HG03469 (cell line): ENCODE measurements around the gene CST5.
"Not testable (repeated sequence)": the region's sequence is repeated elsewhere in the genome, so short reads cannot be mapped to it uniquely, and the experiment has no call there.

Source experiments
- ATAC-seq: cut with Tn5 transposase; IDR thresholded peaks from one replicate; pipeline ENCODE4 v1.9.1; 2021; ENCODE audit warnings: mild to moderate bottlenecking, moderate library complexity, moderate number of reproducible peaks; ENCODE audit not compliant: unreplicated experiment

Gene CST5

DNA sequence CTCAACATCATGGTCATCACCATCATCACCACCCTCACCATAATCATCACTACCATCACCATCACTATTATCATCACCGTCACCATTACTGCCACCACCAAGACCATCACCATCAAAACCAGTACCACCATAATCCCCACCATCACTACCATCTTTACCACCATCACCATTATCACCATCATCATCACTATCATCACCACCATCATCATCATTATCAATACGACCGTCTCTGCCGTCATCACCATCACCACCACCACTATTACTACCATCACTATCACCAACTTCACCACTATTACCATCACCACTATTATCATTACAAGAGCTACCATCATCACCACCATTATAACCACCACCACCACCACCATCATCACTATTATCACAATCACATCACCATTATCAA is 11.3 kb upstream of the CST5 start:
- not testable (repeated sequence) for ATAC-seq

DNA sequence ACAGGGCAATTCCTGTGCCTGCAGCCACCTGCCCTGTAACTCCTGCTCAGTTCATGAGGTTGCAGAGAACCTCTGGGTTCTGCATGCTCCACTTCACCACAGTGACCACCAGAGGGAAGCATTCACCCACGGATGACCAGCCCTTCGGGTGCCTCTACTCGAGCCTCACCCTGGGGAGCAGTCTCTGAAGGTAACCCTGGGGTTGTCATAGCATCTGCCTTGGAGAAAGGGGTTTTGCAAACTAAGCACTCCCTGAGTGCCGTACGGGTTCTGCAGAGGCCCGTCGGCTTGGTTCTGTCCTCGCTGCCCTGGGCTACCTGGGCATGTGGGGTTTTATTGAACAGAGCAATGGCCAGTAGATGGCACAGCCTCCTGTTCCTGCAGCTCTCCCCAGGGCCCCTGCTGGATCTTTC is 10.2 kb upstream of the CST5 start:
- peak; percentile 79 for ATAC-seq

DNA sequence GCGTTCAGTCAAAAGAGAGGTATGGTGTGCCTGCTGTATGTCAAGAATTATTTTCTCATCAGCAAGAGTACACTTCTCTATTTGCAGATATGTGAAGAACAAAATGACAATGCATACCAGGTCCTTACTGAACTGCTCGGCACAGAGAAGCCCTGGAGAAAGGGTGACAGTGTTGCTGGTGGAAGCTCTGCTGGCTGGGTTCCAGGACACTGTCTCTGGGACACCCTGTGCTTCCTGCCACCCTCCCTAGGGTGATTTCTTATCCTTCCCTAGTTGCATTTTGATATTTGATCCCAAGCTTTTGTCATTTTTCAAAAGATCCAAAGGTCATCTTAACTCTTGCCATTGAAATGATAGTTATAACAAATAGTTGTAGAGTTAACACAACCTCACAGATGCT is 8.3 kb upstream of the CST5 start:
- ATAC-seq = no peak

DNA sequence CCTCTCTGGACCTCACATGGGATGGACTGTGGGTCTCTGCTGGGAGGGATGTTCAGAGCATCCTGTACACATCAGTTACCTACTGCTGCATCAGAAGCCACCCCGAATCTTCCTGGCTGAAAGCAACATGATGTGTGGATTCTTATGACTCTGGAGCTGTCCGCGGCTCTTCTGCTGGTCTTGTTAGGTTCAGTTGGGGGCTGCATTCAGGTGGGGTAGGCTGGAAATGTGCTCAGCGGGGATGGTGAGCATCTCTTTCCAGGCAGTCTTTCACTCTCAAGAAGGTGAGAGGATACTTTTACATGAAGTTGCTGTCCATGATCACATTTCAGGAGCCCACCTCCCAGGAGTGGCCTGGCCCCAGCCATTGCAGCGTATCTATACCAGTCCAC is 5.2 kb upstream of the CST5 start:
- ATAC-seq = no peak

DNA sequence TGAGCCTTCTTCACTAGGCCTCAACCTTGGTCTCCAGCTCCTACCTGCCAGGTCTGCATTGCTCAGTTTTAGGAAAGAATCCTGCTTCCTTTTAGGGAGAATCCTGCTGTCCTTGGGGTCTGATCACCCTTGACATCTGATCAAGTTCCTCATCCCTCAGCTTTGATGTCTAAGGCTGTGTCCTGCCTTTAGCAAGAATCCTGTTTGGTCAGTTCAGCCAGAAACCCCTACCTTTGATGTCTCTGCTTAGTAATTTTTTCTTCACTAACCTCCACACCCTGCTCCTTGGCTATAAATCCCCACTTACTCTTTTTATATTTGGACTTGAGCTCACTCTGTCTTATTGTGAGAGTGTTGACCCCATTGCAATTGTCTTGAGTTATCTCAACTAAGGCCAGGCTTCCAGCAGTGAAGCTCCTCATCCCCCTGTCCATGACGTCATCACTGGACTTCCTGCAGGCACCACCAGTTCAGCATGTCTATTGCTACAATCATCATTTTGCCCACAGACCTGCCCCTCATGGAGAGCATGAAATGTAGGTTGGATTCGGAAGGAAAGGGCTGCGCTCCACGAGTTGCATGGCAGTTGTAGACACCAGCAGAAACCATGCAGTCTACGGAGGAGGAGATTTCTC is 4.7 kb upstream of the CST5 start:
- no peak for ATAC-seq

DNA sequence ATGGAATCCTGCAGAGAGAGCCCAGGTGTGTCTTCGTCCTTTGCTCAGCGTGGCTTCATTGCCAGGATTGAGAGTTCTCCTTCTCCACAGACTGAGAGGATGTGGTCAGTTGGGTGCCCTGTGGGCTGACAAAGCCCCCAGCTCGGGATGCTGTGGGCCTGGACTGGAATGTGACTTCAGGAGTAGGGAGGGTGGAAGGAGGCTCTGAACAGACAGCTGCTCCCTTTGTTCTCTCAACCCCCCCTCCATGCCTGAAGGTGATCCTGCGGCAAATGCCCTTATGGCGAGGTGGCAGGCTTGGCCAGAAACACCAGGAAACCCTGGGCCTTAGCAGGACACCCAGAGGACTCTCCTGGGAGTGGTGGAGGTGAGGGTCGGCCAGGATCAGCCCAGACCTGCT is 1.8 kb upstream of the CST5 start:
- no peak for ATAC-seq

DNA sequence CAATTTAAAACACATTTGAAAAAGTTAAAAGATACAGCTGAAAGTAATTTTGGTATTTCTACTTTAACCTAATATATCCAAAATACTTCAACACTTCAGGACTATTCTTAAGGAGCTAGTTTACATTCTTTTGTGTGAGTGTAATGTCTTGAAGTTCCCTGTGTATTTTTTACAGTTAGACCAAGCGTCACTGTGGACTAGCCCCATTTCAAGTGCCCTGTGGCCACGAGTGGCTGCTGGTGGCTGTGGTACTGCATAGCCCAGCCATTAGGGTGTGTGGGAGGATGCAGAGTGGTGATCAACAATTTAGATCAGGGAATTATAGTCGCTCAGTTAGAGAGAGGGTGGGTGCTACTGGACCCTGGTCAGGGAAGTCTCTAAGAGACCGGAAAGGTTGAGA is 869 bp upstream of the CST5 start:
- ATAC-seq = no peak

DNA sequence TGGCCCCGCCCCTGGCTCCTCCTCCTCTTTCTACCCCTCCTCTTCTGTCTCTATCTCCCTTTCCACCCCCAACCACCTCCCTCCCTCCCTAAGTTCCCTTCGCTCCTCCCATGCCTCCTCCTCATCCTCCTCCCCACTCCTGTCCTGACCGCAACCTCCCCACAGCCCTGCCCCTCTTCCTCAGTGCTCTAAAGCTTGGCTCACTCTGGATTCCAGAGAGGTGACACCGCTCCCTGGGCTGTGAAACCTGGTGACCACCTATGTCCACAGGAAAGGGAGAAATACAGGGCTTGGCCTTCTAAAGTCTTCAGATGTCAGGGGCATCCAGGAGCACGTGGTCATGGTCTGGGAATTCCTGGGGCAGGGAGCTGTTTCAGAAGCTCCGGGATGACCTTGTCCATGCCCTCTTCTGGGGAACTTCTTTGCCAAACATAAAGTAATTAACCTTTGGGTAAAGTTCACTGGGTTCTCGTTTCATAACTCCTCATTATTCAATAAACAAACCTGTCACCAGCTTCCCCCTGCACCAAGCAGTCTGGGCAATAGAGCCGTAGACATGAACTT is 345 bp upstream of the CST5 start:
- ATAC-seq = no peak

DNA sequence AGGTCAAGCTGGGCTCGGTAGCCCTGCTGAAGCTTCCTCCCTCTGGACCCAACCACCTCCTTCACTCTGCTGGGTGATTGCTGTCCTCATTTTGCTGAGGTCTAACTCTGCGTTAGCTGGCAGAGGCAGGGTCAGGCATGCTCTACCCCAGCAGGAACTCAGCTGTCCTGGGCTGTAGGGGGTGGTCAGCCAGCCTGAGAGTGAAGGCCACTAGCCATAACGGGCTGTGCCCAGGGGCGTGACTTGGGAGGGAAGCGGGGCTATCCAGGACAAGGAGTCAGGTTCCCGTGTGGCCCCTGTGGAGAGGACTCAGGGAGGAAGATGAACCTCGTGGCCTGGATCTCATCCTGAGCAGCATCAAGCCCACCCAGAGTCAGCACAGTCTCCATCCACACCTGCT is 761 bp downstream of the CST5 start:
- ATAC-seq = no peak

DNA sequence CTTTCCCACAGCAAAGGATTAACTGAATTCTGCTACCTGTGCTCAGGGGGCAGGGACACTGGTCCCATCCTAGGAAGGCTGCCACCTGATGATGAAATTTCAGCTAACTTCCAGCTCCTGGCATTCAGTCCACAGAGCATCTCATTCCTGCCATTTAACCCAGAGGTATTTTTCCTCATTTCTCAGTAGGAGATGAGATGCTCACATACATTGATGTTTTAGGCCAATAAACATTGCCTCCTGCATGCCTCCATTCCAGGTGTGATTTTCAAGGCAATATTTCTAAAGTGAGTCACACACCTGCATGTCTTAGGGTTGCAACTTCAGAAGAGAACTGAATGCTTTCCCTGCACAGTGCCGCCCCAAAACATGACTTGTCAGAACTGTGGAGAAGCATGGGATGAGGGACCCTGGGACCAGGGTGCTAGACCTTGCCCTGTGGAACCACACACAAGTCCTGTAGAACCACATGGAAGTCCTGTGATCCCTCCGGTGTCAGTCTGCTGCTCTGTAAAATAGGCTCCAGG is 1.5 kb downstream of the CST5 start:
- ATAC-seq = not testable (repeated sequence)

DNA sequence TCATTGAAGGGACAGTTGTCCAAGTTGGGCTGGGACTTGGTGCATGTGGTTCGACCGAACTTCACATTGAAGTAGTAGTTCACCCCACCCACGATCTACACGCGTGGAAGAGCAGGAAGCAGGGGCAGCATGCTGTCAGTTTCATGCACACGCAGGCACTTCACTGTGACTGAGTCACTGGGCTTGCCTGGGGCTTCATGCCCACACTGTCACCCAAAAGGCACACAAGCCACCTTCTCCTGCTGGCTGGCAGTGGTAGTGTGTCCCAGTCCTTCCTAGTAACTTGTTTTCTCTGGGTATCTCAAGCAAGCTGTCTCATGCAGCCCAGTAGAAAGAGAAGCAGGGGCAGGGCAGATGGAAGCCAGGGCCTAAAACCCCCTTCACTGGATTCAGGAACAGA is 2.0 kb downstream of the CST5 start:
- ATAC-seq = no peak

DNA sequence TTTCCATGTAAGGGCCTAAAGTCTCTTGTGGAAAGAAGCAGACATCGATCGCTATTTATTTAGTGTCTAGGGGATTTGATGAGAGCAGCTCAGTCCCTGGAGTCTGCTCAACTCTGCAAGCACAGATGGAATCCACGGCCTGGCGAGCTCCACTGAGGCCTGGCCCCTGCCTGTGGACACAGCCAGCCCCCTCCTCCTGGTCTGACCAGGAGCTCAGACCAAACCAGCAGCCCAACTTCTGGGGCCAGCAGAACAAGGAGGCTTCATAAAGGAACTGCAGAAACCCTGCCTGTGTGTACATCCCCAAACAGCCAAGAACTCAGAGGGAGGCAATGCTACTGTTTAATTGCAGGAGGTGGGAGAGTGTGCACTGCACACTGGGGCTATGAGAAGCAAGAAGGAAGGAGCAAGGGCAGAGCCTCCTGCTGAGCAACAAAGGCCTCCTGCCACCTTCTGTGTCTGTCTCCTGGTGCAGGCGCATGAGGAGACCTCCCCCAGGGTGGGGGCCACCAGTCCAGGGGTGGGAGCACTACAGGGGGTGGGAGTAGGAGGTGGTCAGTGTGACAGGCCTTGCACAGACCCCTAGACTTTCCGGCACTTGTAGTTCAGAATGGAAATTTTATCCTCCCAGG is 3.8 kb downstream of the CST5 start:
- no peak for ATAC-seq

DNA sequence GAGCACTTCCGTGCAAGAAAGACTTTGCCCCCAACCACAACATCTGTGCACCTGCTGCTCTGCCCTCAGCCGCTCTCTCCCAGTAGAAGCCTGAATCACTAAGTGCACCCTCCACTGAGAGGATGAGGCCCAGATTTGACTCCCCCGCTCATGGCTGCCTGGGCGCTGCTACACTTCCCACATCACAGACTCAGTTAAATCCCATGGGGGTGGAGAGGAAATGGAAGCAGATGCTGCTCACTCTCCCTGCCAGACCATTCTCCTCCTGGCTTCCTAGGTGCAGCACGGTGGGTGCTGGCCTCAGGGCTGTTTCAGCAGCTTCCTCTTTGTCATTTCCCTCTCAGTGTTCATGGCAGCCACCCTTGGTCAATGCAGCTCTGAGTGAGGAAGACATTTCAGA is 4.8 kb downstream of the CST5 start:
- ATAC-seq = no peak

DNA sequence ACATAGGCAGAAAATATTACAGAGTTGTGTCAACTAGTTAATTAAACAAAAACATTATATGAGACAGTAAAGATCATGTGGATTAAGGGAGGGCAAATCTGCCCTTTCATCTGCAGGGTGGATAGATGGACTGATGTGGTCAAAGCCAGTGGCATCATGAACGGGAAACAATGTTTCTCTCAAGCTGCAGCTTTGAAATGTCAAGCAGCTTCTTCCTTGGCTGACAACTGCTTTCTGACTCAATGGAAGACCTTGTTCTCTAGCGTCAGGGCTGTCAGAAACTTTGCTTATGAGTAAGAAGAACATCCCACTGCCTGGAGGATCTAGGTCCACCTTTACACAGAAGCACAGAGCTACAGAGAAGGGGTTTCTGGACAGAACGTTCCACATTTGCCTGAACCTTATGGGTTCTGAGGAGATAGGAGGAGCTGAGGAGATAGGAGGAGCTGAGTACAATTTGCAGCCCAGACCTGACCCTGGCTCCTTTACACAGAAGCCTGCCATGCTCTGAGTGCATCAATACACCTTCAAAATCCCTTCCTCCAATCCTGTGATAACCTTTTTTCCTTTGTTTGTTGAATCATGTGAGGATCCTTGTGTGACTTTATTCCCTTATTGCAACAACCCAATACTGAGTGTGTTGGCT is 6.1 kb downstream of the CST5 start:
- no peak for ATAC-seq

DNA sequence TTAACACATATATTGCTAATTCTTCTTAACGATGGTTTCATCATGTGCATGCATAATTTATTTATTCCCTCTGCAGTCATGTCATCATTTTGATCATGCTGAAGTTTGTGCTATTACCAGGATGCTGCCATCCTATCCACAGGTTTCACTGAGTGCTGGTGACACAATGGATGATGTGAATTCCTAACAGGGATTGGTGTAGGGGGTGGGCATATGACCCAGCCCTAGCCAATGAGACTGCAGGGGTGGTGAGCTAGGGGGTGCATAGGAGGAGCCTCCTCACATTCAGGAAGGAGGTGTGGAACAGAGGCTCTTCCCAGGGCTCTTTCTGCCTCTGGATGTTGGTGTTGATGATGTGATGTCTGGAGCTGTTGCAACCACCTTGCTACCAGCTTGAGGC is 7.5 kb downstream of the CST5 start:
- ATAC-seq = no peak

DNA sequence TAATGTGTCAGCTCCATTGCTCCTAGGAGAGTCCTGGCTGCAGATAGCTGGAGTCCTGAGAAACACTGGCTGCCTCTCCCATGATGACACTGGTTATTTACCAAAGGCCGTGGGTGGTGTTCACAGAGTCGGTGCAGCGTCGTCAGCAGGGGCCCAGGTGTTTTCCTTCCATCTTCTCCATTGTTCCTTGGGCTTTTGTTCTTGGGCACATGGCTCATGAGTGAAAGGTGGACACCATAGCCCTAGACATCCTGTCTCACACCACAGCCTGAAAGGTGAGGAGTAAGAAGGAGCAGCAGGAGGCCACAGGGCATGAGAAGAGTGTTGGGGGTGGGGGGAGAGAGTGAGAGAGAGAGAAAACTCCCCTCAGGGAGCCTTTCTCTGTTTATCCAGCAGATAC is 9.1 kb downstream of the CST5 start:
- no peak for ATAC-seq

DNA sequence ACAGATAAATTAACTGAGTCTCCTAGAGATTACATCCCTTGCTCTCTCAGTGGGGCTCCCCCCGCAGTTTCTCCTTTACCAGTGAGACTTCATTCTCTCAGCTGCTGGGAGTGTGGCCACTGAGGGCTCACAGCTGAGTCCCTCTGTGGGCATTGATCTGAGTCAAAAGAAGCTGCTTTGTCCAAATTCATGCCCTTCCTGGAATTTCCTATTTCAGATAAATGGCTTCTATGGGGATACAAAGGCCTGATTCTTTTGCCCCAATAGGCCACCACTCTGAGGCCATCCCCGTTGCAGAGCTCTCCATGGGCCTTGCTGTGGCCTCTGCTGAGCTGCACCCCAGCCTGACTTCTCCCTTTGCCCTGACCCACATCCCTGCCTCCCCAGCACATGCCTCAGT is 10.0 kb downstream of the CST5 start:
- no peak for ATAC-seq

DNA sequence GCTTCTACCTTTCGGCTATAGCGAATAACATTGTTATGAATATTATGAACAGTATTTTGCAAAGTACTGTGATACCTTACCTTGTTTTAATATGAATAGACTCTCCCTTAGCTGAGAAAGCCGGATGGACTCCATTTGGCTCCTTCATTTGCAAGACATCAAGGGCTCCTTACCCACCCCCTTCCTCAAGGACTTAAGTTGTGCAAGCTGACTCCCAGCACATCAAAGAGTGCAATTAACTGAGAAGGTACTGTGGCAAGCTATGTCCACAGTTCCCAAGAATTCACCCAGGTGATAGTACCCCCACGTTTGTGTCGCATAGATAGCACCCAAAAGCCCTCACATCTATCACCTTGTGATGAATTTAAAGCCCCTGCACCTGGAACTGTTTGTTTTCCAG is 11.2 kb downstream of the CST5 start:
- ATAC-seq = no peak

DNA sequence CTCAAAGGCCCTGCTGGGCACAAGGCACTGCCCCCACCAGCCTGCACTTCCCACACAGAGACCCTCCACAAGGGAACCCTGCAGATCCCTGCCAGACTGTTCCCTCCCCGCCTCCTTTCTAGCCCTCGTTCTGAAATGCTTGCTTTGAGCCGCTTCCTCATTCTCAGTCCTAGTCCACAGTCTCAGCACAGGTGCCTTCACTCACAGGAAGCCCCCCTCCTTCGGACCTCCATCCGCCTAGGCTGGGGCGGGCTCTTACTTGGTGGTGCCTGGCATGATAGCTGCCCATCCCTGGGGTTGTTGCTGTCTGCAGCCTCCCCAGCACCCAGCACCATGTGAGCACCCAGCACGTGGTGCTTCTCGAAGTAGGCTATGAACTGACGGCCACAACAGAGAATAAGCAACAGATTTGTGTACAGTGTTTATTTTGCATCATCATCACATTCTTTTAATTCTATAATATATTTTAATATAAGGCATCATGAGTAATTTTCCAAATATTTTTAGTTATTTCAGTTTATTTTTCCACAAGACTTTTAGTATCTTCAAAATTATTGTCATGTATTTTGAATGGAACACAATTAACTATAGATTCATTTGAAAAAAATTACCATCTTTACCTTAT is 12.3 kb downstream of the CST5 start:
- no peak for ATAC-seq

DNA sequence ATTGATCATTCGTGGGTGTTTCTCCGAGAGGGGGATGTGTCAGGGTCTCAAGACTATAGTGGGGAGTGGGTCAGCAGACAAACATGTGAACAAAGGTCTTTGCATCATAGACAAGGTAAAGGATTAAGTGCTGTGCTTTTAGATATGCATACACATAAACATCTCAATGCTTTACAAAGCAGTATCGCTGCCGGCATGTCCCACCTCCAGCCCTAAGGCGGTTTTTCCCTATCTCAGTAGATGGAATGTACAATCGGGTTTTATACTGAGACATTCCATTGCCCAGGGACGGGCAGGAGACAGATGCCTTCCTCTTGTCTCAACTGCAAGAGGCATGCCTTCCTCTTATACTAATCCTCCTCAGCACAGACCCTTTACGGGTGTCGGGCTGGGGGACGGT is 18.8 kb downstream of the CST5 start:
- ATAC-seq = not testable (repeated sequence)

DNA sequence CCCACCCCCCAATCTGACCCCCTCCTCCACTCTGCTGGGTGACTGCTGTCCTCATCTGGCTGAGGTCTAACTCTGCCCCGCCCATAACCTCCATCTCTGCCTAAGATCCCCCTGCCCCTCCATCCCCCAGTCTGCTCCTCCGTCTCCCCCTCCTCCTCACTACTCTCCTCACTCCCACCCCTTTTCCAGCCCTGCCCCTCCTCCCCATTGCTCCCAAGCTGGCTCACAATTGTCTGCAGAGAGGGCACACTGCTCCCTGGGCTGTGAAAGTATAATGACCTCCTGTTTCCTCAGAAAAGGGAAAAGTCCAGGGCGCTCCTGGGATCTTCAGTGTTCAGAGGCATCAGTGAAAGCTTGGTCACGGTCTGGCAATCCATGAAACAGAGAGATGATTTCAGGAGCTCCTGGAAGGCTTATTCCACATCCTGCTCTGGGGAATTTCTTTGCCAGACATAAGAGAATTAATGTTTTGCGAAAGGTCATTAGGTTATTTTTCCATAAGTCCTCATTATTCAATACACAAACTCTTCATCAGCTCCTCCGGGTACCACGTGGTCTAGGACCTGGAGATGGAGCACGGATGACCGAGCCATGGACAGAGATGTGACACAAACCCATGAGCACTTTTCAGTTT is 21.5 kb downstream of the CST5 start:
- ATAC-seq = no peak
